Stomach (tissue), 4 donors: ENCODE results near the gene RCAN2.

ENCODE experiments used
- CTCF ChIP-seq, 7 experiments: fragments of 450-650 bp in 4 of 7; fragments of 200-600 bp in 3 of 7; sonication (generic) in 3 of 7; IDR thresholded peaks; one replicate each; pipeline ENCODE4 v1.5.1; 2016 to 2019; ENCODE audit warnings: antibody characterized with exemption in 7 of 7, control low read depth in 2 of 7, mild to moderate bottlenecking in 1 of 7
- POLR2A ChIP-seq, 4 donors: fragments of 450-650 bp; IDR thresholded peaks; one replicate each; pipeline ENCODE4 v1.6.1; 2016; ENCODE audit warnings: antibody characterized with exemption in 4 of 4, control low read depth in 2 of 4, mild to moderate bottlenecking in 1 of 4, moderate library complexity in 1 of 4
- POLR2AphosphoS5 ChIP-seq, 3 donors: sonication (generic); formaldehyde crosslinking; IDR thresholded peaks; one replicate each; pipeline ENCODE4 v1.6.1; 2016; ENCODE audit warnings: antibody characterized with exemption in 3 of 3

GRCh38 chr6:46504242-46504641, 13.0 kb upstream of the RCAN2 start:
- no peak for TF ChIP-seq POLR2A (IDR thresholded peaks at IDR 0.05)
- no peak for TF ChIP-seq CTCF (IDR thresholded peaks at IDR 0.05)
- TF ChIP-seq POLR2AphosphoS5 (IDR thresholded peaks at IDR 0.05) = no peak
